Stimulated activated CD8-positive, alpha-beta memory T cell treated with anti-CD3 and anti-CD28 coated beads, Interleukin-7, amount 100 ng/mL, for 1 hour (primary cell): Measurements from ENCODE around the gene FTSJ1.
"Not testable (repeated sequence)": the region's sequence is repeated elsewhere in the genome, so short reads cannot be mapped to it uniquely, and the experiment has no call there.

Source experiments
- DNase-seq, 2 donors: peaks; one replicate each; pipeline ENCODE4 v3.0.0-alpha.2; 2020; ENCODE audit warnings: low read depth in 2 of 2

FTSJ1 gene

GRCh38 chrX:48497871-48498270 lies 21.9 kb downstream of the FTSJ1 start:
- DNase-seq = no peak

GRCh38 chrX:48498374-48498809 lies 22.4 kb downstream of the FTSJ1 start:
- no peak for DNase-seq

DNA sequence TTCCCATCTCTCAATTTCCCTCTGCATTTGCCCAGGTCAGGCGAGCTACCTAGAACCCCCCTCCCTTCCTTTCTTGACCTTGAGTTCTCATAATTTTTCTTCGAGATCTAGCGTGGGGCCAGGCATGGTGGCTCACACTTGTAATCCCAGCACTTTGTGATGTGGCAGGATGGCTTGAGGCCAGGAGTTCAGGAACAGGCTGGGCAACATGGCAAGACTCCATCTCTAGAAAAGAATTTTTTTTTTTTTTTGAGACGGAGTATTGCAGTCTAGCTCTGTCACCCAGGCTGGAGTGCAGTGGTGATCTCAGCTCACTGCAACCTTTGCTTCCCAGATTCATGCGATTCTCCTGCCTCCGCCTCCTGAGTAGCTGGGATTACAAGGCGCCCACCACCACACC lies 28.3 kb downstream of the FTSJ1 start:
- no peak for DNase-seq

DNA sequence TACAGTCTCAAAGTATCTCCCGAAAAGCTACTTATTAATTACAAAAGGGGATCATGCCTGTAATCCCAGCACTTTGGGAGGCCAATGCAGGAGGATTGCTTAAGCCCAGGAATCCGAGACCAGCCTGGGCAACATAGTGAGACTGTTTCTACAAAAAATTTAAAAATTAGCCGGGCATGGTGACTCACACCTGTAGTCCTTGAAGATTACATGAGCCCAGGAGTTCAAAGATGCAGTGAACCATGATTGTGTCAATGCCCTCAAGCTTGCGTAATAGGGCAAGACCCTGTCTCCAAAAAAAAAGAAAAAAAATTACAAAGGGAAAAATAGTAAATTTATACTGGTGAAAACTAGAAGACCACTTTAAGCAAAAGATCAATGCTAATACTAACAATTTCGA lies 29.5 kb downstream of the FTSJ1 start:
- no peak for DNase-seq

DNA sequence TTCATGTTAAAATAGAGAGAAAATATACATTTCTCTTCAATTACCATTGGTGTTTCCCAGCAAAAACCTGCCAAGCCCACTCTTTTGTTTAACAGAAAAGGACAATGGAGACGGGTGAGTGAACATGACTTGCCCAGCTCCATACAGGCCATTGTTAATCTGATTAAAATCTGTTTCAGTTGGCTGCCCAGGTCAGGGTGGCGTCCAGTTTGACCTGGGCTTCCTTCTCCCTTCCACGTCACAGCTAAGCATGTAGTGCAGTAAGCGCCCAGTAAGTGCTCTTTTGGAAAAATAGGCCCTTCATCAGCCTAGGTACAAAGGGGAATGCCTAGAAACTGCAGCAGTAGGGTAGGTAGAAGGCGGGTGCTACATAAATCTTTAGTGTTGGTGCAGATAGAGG lies 31.2 kb downstream of the FTSJ1 start:
- no peak for DNase-seq

DNA sequence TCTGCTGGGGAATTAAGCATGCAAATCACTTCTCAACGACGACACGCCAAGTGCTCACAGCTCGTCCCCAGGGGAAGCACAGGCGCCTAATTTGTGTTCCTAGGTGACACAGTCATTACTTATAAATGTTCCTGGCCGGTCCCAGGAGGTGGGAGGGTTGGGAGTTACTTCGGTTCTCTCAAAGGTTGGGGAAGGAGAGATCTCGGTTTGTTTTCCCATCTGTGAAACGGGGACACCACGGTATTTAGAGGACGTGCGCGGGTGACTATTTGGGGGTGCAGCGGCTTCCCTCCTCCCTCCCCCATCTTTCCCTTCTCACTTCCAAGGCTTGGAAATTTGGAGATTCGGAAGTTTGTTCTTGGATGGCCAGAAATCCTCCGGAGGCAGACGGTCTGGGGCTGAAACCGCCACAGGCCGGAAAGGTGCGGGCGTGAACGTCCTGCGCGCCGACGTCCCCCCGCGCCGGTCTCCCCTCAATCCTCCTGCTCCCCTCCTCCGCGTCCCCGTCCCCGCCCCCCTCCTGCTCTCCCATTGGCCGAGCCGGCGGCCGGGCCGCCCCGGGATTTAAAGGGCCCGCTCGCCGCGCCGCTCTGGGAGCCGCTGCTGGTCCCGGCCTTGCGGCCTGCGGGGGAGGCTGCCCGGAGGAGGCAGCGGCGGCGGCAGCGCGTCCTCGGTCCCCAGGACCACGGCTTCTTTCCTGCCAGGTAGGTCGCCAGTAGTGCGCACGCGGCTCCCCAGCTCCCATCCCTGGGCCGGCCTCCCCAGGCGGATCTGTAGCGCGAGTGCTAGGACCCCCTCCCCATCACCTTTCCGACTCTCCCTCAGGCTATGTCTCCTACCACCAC lies 32.6 kb downstream of the FTSJ1 start, which contains the start of gene PORCN:
TSS of gene PORCN (plus strand) at position 593 of the 845 bp plus-strand sequence. CDS start 829 bp downstream, outside the sequence.
- peak; percentile 52 to 53 for DNase-seq

GRCh38 chrX:48509245-48509590 lies 33.2 kb downstream of the FTSJ1 start:
- DNase-seq = no peak

DNA sequence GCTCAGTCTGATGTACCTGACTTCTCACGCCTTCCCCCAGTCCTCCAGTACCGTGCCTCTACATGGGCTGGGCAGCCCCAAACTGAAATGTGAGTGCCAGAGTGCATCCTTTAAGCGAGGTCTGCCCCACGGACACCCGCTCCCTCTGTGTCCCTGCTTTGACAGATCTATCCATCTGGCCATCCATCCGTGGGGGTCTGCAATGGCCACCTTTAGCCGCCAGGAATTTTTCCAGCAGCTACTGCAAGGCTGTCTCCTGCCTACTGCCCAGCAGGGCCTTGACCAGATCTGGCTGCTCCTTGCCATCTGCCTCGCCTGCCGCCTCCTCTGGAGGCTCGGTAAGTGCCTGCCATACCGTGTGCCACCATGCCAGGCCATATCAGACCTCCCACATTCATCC lies 33.6 kb downstream of the FTSJ1 start:
- DNase-seq = no peak

GRCh38 chrX:48511560-48511959 lies 35.6 kb downstream of the FTSJ1 start:
- no peak for DNase-seq

DNA sequence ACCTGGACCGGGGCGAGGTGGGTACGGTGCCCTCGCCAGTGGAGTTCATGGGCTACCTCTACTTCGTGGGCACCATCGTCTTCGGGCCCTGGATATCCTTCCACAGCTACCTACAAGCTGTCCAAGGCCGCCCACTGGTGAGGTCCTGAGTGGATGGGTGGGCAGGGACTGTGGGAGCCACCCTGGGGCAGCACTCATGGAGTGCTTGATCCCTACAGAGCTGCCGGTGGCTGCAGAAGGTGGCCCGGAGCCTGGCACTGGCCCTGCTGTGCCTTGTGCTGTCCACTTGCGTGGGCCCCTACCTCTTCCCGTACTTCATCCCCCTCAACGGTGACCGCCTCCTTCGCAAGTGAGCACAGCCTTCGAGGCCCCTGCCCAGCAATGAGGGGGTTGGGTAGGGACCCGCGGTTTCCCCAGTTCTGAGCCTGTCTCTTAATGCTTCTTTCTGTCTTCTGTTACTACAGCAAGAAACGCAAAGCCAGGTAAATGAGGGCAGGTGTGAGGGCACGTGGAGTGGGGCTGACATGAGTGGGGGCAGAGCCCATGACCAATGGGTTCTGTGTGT lies 36.5 kb downstream of the FTSJ1 start:
- no peak for DNase-seq

DNA sequence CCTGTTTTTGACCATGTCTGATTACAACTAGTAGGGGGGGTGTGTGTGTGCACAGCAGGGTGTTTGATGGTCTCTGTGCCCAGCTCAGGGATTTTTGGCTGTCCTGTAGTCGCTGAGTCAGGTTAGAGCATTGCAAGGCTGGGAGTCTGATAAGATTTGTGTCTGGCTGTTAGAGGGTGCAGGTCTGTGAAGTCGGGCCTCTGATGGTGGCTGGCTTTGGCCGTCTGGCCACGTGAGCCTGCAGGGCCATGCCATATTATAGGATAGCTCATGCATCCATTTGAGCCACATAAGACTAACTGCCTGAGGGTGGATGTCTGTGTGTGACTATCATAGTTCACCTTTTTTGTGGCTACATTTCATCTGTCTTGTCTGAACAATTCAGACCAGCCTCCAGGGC lies 37.7 kb downstream of the FTSJ1 start:
- no peak for DNase-seq

DNA sequence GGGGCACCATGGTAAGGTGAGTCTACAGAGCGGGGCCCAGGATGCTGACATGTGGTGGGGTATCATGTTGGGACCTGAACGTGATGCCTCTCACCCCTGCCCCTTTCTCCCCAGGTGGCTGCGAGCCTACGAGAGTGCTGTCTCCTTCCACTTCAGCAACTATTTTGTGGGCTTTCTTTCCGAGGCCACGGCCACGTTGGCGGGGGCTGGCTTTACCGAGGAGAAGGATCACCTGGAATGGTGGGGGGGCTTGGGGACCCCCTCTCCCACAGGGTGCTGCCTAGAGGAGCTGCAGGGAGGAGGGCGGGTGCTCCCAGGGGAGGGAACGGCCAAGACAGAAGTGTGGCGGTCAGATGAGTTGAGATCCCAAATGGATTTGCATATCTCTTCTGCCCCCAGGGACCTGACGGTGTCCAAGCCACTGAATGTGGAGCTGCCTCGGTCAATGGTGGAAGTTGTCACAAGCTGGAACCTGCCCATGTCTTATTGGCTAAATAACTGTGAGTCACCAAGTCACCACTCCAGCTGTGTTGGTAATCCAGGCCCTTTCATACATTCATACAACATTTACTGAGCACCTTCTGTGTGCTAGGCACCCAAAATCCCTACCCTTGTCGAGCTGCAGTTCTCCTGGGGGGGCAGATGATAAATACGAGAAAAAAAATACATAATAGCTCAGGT lies 38.3 kb downstream of the FTSJ1 start:
- DNase-seq = no peak

DNA sequence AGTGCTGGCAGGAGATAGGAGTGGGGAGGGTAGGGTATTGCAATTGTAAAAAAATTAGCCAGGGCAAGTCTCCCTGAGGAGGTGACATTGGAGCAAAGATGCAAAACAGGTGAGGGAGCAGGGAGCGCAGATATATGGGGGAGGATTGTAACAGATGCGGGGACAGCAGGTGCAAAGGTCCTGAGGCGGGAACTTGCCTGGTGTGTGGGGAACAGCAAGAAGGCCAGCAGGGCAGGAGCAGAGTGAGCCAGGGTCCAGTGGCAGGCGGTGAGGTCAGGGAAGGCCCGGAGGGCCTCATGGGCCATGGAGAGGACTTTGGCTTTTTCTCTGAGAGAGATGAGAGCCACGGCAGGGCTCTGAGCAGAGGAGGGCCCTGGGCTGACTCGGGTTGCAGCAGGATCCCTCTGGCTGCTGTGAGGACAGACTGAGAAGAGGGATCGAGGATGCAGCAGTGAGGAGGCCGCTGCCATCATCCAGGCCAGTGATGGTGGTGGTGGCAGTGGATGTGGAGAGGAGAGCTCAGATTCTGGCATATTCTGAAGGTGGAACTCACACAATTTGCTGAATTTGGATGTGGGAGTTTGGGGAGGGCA lies 39.0 kb downstream of the FTSJ1 start:
- no peak for DNase-seq

DNA sequence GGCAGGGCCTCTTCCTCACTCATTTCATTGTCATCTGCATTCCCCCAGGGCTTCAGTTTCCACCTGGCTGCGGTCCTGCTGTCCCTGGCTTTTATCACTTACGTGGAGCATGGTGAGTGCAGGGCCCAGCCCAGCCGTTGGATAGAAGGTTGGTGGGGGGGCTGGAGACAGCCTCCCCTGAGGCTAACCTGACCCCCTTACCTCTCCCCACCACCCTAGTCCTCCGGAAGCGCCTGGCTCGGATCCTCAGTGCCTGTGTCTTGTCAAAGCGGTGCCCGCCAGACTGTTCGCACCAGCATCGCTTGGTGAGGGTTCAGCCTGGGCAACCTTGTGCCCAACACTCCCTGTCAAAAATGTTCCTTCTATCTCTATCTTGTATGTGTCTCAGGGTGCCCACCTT lies 39.8 kb downstream of the FTSJ1 start:
- DNase-seq = no peak

DNA sequence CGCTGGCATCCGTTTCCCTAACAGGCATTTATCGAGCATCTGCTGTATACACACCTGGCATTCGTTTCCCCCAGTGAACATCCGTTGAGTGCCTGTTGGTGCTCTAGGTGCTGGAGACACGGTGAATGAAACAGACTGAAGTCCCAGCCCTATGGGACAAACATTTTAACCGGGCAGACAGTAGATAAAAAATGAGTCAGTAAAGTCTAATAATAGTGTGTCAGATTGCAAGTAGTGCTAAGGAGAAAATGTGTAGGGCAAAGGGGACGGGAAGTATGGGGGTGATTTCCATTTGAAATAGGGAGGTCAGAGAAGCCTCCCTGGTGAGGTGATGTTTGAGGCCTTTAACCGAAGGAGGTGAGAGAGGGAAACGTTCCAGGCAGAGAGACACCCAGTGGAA lies 40.3 kb downstream of the FTSJ1 start:
- no peak for DNase-seq

GRCh38 chrX:48516987-48517386 lies 41.0 kb downstream of the FTSJ1 start:
- DNase-seq = no peak

DNA sequence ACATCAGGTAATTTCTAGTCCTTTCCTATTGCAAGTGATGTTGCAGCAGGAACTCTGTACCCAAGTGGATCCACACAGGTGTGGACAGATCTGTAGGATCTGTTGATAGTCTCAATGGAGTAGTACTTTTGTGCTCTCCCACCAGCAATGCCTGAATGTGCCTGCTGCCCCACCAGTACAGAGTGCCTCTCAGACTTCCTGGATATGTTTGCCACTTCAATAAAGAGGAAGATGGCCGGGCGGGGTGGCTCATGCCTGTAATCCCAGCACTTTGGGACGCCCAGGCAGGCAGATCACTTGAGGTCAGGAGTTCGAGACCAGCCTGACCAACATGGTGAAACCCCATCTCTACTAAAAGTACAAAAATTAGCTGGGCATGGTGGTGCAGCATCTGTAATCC lies 43.5 kb downstream of the FTSJ1 start:
- not testable (repeated sequence) for DNase-seq

GRCh38 chrX:48520455-48520854 lies 44.5 kb downstream of the FTSJ1 start:
- DNase-seq = no peak

DNA sequence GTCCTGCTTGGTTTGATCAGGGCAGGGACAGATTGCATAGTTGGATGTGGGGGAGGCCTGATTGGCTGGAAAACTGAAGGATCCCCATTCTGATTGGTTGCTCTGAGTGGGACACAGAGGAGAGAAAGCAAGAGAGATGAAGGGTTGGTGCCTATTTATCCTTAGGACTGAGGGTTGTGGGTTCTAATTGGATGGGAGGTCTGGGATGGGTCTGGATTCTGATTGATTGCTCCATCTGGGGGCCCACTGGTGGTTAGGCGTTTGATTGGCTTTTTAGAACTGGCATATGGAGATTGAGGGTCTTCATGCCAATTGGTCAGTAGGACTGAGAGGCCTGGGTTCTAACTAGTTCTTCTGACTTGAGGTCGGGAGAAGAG lies 45.0 kb downstream of the FTSJ1 start:
- DNase-seq = no peak

DNA sequence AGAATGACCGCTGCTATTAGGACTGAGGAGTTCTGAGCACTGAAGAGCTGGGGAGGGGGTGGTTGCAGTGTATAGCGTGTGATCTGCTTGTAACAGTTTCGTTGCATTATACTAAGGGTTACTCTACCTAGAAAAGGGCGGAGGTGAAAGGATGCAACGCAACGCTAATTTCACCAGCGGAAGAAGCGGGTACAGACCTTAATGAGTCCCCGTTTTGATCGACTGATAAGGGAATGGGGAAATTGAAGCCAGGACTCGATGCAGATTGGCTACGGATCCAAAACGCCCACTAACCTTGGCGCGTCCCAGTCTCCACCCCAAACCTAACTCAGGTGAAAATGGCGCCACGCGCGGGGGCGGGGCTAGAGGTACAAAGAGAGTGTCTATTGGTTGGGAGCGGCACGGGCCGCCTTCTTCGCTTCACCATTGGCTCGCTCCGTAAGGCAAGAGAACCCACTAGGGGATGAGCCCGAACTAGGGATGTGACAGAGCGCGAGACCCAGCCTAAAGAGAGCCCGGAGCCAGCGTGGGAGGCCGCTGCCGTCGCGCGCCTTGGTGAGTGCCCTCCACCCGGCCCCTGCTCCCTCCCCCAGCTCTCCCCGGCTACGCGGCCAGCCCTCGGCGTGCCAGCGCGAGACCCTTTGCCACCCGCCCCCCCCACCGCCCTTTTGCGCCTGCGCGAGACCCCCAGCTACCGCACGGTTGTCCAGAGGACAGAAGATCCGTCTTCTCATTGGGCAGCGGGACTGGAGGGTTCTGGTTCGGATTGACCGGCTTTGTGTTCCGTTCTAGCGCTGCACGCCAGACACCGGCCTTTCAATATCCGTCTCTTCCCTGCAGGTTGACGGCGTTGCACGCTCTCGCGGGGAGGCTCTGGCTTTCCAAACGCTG lies 45.6 kb downstream of the FTSJ1 start, which contains the start of gene EBP:
TSS of gene EBP (plus strand) at position 456 of the 891 bp plus-strand sequence. CDS start 1,964 bp downstream, outside the sequence.
- peak; percentile 78 to 81 for DNase-seq

- no peak for DNase-seq
Observed at GRCh38 chrX:48522291-48522690, 46.3 kb downstream of the FTSJ1 start.
